ENCODE data around the gene UGT1A7.

Gene UGT1A7

GRCh38 chr2:233764761-233765160, 83.1 kb downstream of the UGT1A7 start:
- DNase-seq, result no peak

- no peak for DNase-seq
Measured at GRCh38 chr2:233766416-233766815, 84.7 kb downstream of the UGT1A7 start.

GRCh38 chr2:233768076-233768475, 86.4 kb downstream of the UGT1A7 start:
- DNase-seq, result no peak

DNA sequence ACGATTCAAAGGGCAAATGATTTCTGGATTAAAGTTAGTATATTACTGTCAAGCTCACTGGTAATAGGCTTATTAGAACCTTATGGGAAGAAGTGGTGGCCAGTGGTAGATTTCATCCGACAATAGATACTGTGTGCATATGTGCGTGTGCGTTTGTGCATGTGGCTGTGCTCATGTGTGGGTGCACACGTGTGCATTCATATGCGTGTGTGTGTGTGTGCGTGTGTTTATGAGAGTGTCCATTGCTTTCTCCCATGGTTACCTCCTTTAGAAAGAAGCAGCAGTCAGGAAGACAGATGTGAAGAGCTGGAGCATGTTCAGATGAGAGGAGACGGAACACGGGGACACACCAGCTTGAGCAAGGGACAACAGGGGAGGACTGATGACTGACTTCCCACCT, 87.6 kb downstream of the UGT1A7 start:
- DNase-seq, result no peak

- DNase-seq, result no peak
Measured at GRCh38 chr2:233772153-233772552, 90.5 kb downstream of the UGT1A7 start.

- DNase-seq, result no peak
Measured at GRCh38 chr2:233772583-233772982, 90.9 kb downstream of the UGT1A7 start.

DNA sequence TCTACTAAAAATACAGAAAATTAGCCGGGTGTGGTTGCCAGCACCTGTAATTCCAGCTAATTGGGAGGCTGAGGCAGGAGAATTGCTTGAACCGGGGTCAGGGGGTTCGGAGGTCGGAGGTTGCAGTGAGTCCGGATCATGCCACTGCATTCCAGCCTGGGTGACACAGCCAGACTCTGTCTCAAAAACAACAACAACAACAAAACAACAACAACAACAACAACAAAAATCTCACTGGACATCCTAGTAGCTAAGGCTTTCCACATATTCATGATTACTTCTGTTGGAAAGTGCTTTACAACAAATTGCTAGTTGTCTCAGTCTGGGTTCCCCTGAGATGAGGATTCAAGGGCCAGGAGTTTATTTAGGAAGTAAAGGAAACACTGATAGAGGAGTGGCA, 92.2 kb downstream of the UGT1A7 start:
- no peak for DNase-seq

DNA sequence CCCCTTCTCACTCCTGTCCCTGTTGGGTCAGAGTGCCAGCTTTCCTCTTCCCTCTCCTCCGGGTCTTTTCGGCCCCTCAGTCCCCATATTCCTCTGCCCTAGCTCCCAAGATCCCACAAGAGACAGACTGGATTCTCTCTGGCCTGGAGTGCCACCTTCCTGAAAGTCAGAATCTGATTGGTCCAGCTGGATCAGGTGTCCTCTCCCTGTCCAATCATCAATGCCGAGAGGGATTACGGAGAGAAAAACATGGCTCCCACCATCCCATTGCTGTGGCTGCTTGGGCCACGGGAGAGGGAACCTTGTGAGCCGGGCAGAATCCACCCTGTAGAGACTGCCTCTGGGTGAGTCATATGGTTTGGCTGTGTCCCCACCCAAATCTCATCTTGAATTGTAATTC, 93.7 kb downstream of the UGT1A7 start:
- DNase-seq, result no peak

DNA sequence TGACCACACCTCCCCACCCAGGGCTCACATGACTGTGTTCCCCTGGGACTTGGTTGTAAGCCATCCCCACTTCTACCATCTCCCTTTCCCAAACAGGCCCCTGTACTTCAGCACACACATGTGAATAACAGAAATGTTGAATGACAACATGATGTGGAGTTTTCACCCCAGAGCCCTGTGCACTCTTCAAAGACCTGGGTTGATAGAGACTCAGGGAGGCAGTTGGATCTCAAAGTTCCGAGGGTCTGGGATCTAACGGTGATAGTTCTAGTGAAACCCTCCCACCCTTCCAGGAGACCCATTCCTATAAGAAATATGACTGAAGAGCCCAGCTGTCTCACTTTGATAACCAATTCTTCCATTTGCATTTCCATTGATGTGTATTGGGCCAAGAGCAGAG, 96.3 kb downstream of the UGT1A7 start, which contains the start of gene MROH2A:
Gene MROH2A (plus strand): TSS at position 301 of the 400 bp plus-strand sequence. CDS start 1,029 bp downstream, outside the sequence.
- DNase-seq, result no peak

DNA sequence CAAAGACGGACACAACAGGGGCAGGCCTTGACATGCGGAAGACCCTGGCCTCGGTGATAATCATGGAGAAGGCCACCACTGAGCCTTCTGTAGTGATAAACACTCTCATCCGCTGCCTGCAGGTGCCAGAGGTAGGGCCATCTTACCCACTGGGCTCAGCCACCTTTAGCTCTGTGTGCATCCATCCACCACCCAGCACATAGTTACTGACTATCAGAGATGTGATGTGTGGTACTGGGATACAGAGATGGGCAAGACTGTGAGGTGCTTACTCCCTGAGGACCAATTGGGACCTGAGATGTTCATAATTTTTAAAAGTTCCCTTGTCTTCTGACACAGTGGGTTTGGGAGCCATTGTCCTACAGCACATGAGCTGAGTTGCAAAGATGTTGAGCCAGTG, 98.0 kb downstream of the UGT1A7 start:
- DNase-seq, result no peak

- DNase-seq, result no peak
Measured at GRCh38 chr2:233780771-233781170, 99.1 kb downstream of the UGT1A7 start.

- no peak for DNase-seq
Measured at GRCh38 chr2:233789554-233789953, 107.9 kb downstream of the UGT1A7 start.

- DNase-seq, result no peak
Measured at GRCh38 chr2:233791151-233791882, 109.6 kb downstream of the UGT1A7 start.

DNA sequence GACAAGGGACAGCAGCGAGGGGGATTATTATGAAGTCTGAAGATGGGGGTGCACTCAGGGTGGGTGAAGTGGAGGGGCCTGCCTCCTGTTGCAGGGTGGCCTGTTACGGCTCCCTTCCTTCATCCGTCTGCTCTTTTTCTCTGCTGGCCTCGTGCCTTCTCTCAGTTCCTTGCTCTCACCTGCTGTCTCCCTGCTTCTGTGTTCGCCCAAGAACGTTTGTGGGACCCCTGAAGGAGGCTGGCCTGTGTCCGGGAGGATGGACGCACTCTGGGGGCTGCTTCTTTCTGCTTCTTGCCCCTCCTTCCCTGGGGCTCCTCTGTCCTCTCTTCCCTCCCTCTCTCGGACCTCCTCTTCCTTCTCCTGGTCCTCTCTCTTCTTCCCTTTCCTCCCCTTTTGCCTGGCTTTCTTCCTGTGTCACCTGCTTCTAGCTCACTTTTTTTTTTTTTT, 110.2 kb downstream of the UGT1A7 start:
- no peak for DNase-seq

DNA sequence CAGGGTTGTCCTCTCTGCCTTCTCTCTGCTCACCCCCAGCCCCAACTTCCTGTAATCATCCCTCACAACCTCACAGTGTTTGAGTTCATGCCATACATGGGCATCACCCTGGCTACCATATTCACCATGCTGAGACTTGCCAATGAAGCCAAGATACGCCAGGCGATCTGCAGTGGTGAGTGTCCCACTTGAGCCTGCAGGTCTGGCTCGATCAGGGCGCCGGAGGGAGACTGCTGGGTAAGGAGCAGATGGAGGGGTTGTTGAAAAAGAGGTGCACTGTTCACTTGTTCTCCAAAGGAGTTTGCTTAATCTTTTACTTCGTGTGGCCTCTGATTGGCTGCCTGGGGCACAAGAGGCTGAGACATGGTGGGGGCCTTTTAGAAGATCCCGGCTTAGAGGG, 111.0 kb downstream of the UGT1A7 start:
- no peak for DNase-seq

DNA sequence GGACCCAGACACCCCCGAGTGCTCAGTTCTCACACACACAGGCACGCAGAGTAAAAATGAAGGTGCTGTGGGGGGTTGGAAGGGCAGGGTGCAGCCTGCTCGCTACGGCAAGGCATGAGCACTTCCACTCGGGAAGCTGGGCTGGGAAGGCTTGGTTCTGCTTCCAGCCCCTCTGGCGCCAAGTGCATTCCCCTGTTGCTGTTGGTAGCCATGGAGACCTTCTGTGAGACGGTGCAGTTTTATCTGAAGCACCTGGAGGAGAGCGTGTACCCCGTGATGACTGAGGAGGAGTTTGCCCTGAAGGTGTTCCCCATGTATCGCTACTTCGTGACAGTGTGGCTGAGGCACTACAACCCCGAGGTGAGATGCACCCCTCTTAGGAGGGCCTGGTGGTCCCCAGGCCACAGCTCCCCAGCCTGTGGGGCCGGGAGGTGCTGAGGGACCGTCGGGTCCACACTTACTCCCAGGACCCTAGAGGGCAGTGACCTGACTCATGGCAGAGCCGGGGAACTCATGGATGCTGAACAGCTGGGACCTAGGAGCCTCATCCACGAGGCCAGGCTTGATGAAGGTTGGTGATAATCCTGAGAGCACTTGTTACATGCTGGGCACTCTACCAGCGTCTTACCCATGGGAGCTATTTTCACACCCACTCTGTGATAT, 111.9 kb downstream of the UGT1A7 start:
- no peak for DNase-seq

DNA sequence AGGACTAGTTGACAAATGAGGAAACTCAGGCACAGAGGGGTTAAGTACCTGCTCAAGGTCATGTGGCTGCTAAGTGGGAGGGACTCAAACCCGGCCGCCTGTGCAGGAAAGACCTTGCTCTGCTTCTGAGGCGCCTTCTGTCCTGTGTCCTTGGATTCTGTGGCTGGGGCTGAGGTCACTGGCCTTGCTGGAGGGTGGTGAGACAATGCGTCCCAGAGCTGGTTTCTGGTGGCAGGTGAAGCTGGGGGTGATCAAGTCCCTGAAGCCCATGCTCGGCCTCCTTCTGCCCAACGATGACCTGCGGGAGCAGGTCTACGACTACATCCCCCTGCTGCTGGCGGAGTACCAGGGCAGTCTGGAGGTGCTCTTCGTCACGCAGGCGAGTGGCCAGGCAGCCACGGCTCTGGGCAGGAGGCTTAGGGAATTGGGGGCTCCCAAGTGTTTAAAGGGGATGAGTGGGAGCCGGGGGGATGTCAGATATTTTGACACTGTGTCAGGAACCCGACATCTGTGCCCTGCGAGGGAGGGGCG, 112.5 kb downstream of the UGT1A7 start:
- DNase-seq, result no peak

DNA sequence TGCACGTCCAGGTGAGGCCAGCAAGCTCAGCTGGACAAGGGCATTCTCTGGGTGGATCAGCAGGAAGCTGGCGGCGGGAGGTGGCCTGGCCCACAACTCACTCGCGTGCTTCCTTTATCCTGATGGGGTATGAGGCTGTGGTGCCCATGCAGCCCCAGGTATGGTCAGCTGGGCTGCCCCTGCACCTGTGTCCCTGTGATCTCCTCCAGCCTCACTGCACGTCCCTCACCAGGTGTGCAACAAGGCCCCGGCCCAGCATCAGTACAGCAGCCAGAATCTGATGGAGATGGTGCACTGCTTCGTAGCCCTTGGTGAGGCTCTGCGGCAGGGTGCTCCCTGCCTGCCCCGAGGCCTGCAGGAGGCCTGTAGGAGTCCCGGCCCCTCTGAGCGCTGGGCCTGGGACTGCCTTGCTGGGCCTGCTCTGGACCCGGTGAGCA, 114.1 kb downstream of the UGT1A7 start:
- DNase-seq, result no peak

- DNase-seq, result no peak
Measured at GRCh38 chr2:233796254-233796653, 114.6 kb downstream of the UGT1A7 start.

GRCh38 chr2:233798335-233799086, 116.8 kb downstream of the UGT1A7 start:
- no peak for DNase-seq

GRCh38 chr2:233799087-233799665, 117.5 kb downstream of the UGT1A7 start:
- DNase-seq, result no peak

- DNase-seq, result no peak
Measured at GRCh38 chr2:233799716-233800115, 118.0 kb downstream of the UGT1A7 start.

DNA sequence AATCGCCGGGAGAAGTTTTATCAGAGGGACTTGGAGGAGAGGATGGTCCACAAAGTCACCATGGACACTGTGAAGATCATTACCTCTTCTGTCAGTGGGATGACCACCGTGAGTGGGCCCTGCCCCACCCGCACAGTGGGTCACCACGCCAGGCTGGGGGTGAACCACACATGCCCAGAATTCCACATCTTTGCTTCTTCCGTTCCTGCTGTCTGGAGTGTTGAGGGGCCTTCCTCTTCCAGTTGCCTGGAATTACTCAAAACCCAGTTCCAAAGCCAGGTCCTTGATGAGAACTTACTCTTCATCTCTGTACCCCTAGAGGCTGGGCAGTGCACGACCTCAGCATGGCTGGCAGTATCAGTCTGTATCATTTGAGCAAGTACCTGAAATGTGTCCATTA, 118.5 kb downstream of the UGT1A7 start:
- DNase-seq, result no peak

All from activated CD4-positive, alpha-beta T cell treated with anti-CD3 and anti-CD28 coated beads, Interleukin-2, amount 50 U/mL, for 16 hours (primary cell).